HG03442 (cell line): ENCODE results near the gene FRRS1.

ENCODE experiments used
- ATAC-seq: cut with Tn5 transposase; IDR thresholded peaks from one replicate; pipeline ENCODE4 v1.9.1; 2021; ENCODE audit warnings: mild to moderate bottlenecking, moderate library complexity; ENCODE audit not compliant: unreplicated experiment

The FRRS1 gene

GRCh38 chr1:99680270-99680669 is 86.2 kb downstream of the FRRS1 start:
- no peak for ATAC-seq

GRCh38 chr1:99677416-99677815 is 89.0 kb downstream of the FRRS1 start:
- no peak for ATAC-seq

GRCh38 chr1:99676876-99677275 is 89.6 kb downstream of the FRRS1 start:
- no peak for ATAC-seq

GRCh38 chr1:99675994-99676393 is 90.4 kb downstream of the FRRS1 start:
- no peak for ATAC-seq

GRCh38 chr1:99675292-99675691 is 91.1 kb downstream of the FRRS1 start:
- no peak for ATAC-seq

GRCh38 chr1:99674115-99675064 is 92.0 kb downstream of the FRRS1 start:
- no peak for ATAC-seq

GRCh38 chr1:99673315-99673714 is 93.1 kb downstream of the FRRS1 start:
- ATAC-seq = no peak

GRCh38 chr1:99672530-99673213 is 93.8 kb downstream of the FRRS1 start:
- no peak for ATAC-seq

GRCh38 chr1:99672038-99672437 is 94.4 kb downstream of the FRRS1 start:
- ATAC-seq = no peak

- ATAC-seq = no peak
Observed at GRCh38 chr1:99670583-99670982, 95.9 kb downstream of the FRRS1 start.

- no peak for ATAC-seq
Observed at GRCh38 chr1:99669821-99670220, 96.6 kb downstream of the FRRS1 start.

- ATAC-seq = no peak
Observed at GRCh38 chr1:99669376-99669775, 97.1 kb downstream of the FRRS1 start.

GRCh38 chr1:99665212-99665611 is 101.2 kb downstream of the FRRS1 start:
- no peak for ATAC-seq

GRCh38 chr1:99663501-99663900 is 102.9 kb downstream of the FRRS1 start:
- no peak for ATAC-seq

GRCh38 chr1:99662539-99663080 is 103.8 kb downstream of the FRRS1 start:
- no peak for ATAC-seq

GRCh38 chr1:99661780-99662179 is 104.7 kb downstream of the FRRS1 start:
- no peak for ATAC-seq

GRCh38 chr1:99660496-99660895 is 105.9 kb downstream of the FRRS1 start:
- ATAC-seq = no peak

GRCh38 chr1:99659755-99660210 is 106.7 kb downstream of the FRRS1 start:
- no peak for ATAC-seq
